Liver (tissue), 3 donors: ENCODE measurements around the gene PCSK1N.
A peak's percentile ranks its signal among the peaks of the same experiment; 100 is the strongest.

Source experiments
- ATF3 ChIP-seq: IDR thresholded peaks from 2 replicates; pipeline ENCODE4 v1.6.1; 2016; ENCODE audit warnings: antibody characterized with exemption
- CTCF ChIP-seq: fragments of 150-350 bp; IDR thresholded peaks from 2 replicates; pipeline ENCODE4 v1.5.1; 2017; ENCODE audit warnings: improper control_type of control experiment, low read depth, low read length; ENCODE audit not compliant: missing input control
- FOXA1 ChIP-seq: IDR thresholded peaks from 2 replicates; pipeline ENCODE4 v1.6.1; 2016; ENCODE audit warnings: antibody characterized with exemption
- GABPA ChIP-seq, 2 donors: IDR thresholded peaks in 1 of 2; conservative IDR thresholded peaks in 1 of 2; 2 replicates each; pipeline ENCODE4 v1.6.1; 2016; ENCODE audit warnings: antibody characterized with exemption in 2 of 2, mild to moderate bottlenecking in 1 of 2, moderate library complexity in 1 of 2
- JUND ChIP-seq, 2 donors: IDR thresholded peaks; 2 replicates each; pipeline ENCODE4 v1.6.1; 2016; ENCODE audit warnings: antibody characterized with exemption in 2 of 2
- MAX ChIP-seq: IDR thresholded peaks from 2 replicates; pipeline ENCODE4 v1.6.1; 2016; ENCODE audit warnings: antibody characterized with exemption
- NR2F2 ChIP-seq: IDR thresholded peaks from 2 replicates; pipeline ENCODE4 v1.6.1; 2016; ENCODE audit warnings: antibody characterized with exemption
- RAD21 ChIP-seq, 2 donors: IDR thresholded peaks; 2 replicates each; pipeline ENCODE4 v1.6.1; 2016; ENCODE audit warnings: antibody characterized with exemption in 2 of 2, mild to moderate bottlenecking in 2 of 2
- REST ChIP-seq: IDR thresholded peaks from 2 replicates; pipeline ENCODE4 v1.6.1; 2016; ENCODE audit warnings: antibody characterized with exemption, mild to moderate bottlenecking
- RXRA ChIP-seq, 2 donors: IDR thresholded peaks; 2 replicates each; pipeline ENCODE4 v1.6.1; 2017 to 2018; ENCODE audit warnings: antibody characterized with exemption in 2 of 2, mild to moderate bottlenecking in 1 of 2
- SP1 ChIP-seq: IDR thresholded peaks from 2 replicates; pipeline ENCODE4 v1.6.1; 2018; ENCODE audit warnings: antibody characterized with exemption, mild to moderate bottlenecking
- TAF1 ChIP-seq: conservative IDR thresholded peaks from 2 replicates; pipeline ENCODE4 v1.6.1; 2016; ENCODE audit warnings: antibody characterized with exemption, mild to moderate bottlenecking
- YY1 ChIP-seq: IDR thresholded peaks from 2 replicates; pipeline ENCODE4 v1.6.1; 2016; ENCODE audit warnings: antibody characterized with exemption, mild to moderate bottlenecking
- ZBTB33 ChIP-seq: IDR thresholded peaks from 2 replicates; pipeline ENCODE4 v1.6.1; 2016; ENCODE audit warnings: antibody characterized with exemption
- donor health status: healthy.
- donor health status: healthy.

- TF ChIP-seq CTCF (no peak), SP1 (no peak), ZBTB33 (no peak), GABPA (IDR thresholded peaks at IDR 0.05 in 1 of 2, conservative IDR thresholded peaks at IDR 0.05 in 1 of 2) (no peak), NR2F2 (no peak), TAF1 (no peak), YY1 (no peak), JUND (IDR thresholded peaks at IDR 0.05) (no peak), RAD21 (IDR thresholded peaks at IDR 0.05) (peak in 1 of 2 donors; percentile 19), REST (no peak), FOXA1 (no peak), MAX (no peak), ATF3 (no peak), RXRA (IDR thresholded peaks at IDR 0.05) (no peak)
Observed at GRCh38 chrX:48854898-48855297, 19.5 kb upstream of the PCSK1N start.
